GM10266 (cell line): Measurements from ENCODE around the gene CNTN2.

ENCODE experiments used
- DNase-seq: peaks from one replicate; pipeline ENCODE4 v3.0.0; 2012; ENCODE audit errors: extremely low spot score
- TF ChIP-seq, protein P1 (sequence below): IDR thresholded peaks from 2 replicates; pipeline ENCODE4 v1.5.1; 2012; ENCODE audit warnings: mild to moderate bottlenecking, low read depth; ENCODE audit not compliant: control insufficient read depth, insufficient read depth; ENCODE audit errors: missing control alignments

The CNTN2 gene

DNA sequence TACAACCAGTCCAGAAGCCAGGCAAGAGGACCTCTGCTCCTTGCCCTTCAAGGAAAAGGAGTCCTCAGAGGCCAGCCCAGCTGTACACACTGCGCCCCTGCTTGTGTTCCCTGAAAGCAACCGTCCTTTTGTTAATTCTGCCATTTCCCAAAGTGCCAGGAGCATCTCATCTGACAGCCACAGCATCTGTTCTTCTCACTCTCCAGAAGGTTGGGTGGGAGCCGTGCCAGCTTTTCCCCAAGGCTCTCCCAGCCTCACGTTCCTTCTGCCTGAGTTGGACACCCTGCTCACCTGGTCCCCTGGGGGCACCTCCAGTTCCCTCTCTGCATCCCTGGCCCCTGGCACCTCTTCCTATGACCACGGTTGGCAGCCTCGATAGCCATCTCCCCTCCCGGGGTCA, 10.5 kb upstream of the CNTN2 start:
- TF ChIP-seq, protein P1, sequence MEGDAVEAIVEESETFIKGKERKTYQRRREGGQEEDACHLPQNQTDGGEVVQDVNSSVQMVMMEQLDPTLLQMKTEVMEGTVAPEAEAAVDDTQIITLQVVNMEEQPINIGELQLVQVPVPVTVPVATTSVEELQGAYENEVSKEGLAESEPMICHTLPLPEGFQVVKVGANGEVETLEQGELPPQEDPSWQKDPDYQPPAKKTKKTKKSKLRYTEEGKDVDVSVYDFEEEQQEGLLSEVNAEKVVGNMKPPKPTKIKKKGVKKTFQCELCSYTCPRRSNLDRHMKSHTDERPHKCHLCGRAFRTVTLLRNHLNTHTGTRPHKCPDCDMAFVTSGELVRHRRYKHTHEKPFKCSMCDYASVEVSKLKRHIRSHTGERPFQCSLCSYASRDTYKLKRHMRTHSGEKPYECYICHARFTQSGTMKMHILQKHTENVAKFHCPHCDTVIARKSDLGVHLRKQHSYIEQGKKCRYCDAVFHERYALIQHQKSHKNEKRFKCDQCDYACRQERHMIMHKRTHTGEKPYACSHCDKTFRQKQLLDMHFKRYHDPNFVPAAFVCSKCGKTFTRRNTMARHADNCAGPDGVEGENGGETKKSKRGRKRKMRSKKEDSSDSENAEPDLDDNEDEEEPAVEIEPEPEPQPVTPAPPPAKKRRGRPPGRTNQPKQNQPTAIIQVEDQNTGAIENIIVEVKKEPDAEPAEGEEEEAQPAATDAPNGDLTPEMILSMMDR = no peak
- DNase-seq = no peak

DNA sequence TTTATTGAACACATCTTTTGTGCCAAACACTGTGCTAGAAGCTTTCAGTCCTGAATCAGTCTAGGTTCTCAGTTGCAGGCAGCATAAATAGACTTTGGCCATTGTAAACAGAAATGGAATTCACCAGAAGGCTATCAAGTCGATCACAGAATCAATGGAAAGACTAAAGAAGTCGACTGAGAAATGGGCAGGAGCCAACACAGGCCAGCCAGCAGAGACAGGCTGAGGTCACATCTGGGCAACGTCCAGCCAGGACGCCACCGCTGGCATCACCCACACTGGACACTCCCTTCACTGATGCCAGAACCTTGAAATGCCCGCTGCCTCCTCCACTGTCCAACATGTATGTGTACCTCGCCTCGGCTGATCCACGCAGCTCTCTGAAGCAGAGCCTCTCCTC, 5.5 kb upstream of the CNTN2 start:
- TF ChIP-seq, protein P1 = no peak
- DNase-seq = no peak

DNA sequence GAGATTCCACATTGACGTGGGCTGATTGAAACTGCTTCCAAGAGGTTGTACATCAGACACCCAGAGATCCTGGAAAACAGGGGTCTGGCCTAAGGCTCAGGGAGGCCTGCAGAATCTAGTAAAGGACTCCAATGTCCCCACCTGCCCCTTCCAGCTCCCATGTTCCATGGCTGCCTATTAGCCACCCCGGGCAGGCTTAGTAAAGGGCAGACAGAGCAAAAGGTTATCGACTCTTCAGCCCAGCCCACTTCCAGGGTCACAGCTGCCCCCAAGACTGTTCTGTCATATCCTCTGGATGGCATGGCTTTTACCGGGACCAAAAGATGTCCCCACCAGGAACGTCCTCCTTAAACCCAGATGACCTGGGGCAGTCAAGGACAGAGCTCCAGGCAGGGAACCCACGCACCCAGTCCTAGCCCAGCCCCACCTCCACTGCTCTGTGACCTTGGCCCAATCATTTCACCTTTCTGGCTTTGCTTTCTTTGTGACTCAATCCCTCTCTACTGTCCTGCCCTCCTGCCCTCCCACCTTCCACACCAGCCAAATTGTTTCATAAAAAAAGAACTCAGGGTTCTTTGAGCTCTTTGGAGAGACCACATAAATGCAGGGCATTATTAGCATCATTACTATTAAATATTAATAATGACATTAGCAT, 4.8 kb upstream of the CNTN2 start:
- DNase-seq = no peak
- TF ChIP-seq, protein P1 = no peak

DNA sequence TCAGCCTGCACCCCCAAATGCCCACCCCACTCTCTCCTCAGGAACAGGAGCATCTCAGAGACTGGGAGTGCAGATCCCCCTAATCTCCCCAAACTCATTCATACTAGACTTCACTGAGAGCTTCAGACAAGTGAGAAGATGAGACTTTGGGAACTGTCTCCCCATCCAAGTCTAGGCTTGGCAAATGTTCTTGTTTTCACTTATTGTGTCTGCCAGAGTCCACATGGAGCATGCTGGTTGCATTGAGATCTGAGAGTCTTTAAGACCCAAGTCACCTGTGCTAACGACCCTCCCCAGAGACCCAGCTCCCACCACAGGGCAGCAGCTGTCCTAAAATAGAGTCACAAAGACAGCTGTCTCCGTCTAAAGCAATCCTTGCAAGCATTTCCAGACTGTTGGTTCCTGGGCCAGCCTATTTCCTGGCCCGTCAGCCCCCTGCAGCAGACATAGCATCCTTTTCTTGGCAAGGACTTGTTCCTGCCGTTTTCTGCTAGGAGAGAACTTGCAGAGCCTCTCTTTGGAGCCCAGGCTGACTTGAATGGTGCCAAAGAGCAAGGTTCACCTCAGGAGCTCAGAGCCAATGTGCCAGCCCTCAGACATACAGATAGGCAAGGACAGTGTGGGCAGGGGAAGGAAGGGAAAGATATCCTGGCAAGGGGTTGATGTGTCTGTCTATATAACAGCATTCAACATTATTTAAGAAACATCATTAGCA, 1.9 kb upstream of the CNTN2 start:
- DNase-seq = no peak
- TF ChIP-seq, protein P1 = no peak

DNA sequence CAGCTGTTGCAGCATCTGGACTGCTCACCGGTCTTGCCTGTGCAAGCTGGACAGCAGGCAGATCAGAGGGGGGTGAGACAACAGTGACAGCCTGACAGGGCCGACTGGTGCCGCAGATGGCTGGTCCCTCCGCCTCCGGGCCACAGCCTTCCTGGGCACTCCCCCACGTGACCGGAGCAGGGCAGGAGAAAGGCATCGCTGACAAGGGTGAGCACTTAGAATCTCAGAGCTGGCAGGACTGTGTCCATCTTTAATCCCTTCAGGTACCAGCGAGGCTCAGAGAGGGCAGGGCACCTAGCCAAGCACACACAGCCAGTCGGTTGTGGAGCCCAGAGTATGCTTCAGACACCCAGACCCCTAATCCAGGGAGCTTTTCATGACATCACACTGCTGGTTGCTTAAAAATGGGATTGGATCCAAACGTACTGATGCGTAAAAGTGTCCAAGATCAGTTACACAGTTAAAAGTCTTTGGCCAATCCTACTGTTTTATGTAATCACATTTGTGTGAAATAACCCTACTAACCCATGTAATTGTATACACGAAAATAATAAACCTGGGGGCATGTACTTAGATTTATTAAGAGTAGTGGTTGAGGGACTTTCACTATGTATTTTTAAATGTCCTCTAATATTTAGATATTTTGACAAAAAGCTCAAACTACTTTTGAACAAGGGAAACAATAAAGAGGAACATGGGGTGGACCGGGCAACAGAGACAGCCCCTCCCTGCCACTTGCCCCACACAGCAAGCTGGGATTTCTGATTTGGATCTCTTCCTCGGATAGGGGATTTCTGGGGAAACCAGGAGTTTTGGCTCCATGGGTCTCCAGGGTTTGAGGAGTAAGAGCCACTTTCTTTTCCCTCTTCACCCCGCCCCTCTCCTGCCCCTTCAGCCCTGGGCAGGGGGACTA, 758 bp upstream of the CNTN2 start:
- no peak for DNase-seq
- TF ChIP-seq, protein P1 = no peak

DNA sequence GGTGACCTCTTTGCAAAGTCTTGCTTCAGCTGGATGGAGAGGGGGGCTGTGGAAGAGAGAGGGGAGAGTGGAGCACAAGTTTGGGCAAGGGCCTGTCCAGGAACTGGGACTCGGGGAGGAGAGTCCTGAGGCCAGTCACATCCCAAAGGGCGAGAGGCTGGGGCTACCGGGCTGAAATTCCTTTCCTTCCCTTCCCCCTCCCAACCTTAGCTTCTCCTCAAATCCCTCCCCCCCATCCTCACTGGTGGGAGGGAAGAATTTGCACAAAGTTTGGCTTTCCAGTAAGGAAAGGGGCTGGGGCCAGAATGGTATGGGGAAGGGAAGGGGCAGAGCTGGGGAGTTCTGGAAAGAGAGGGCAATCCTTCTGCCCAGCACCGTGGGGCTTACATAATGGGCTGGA, 854 bp downstream of the CNTN2 start:
- TF ChIP-seq, protein P1 = no peak
- no peak for DNase-seq
